Common myeloid progenitor, CD34-positive (primary cell): ENCODE measurements around the gene DDR1.
"Not testable (repeated sequence)": the region's sequence is repeated elsewhere in the genome, so short reads cannot be mapped to it uniquely, and the experiment has no call there.

ENCODE experiments used
- CTCF ChIA-PET: fragments of 350-600 bp; sonication (Branson Sonifier 250); formaldehyde crosslinking; loops from one replicate; lab custom pipeline; 2021; ENCODE audit warnings: antibody characterized with exemption; lab: Charles Lee
- POLR2A ChIA-PET: fragments of 350-600 bp; sonication (Branson Sonifier 250); formaldehyde crosslinking; loops from one replicate; lab custom pipeline; 2021; ENCODE audit warnings: antibody characterized with exemption; lab: Charles Lee
- DNase-seq, 3 donors: peaks; one replicate each; pipeline versions ENCODE4 v3.0.0 to v3.0.0-alpha.2; 2013
- H3K27ac ChIP-seq, 2 experiments: 1 replicate in 1 of 2; 2 replicates in 1 of 2; pipeline ENCODE4 v1.7.0; 2013; ENCODE audit warnings: inconsistent platforms in 2 of 2, low read length in 2 of 2, mild to moderate bottlenecking in 2 of 2, low read depth in 1 of 2, moderate library complexity in 1 of 2; ENCODE audit not compliant: severe bottlenecking in 2 of 2, insufficient read depth in 1 of 2, poor library complexity in 1 of 2
- H3K27me3 ChIP-seq, 5 experiments: replicated peaks in 2 of 5; 1 replicate in 3 of 5; 2 replicates in 2 of 5; pipeline versions ENCODE4 v1.6.1 to v1.7.0; 2013; ENCODE audit warnings: low read length in 4 of 5, mild to moderate bottlenecking in 2 of 5, moderate library complexity in 2 of 5, inconsistent platforms in 1 of 5; ENCODE audit not compliant: insufficient read depth in 5 of 5, control insufficient read depth in 4 of 5
- H3K36me3 ChIP-seq, 4 experiments: 1 replicate in 2 of 4; 2 replicates in 2 of 4; pipeline versions ENCODE4 v1.6.1 to v1.7.0; 2013; ENCODE audit warnings: low read length in 3 of 4, control low read depth in 1 of 4, mild to moderate bottlenecking in 1 of 4; ENCODE audit not compliant: control insufficient read depth in 4 of 4, insufficient read depth in 4 of 4
- H3K4me1 ChIP-seq, 4 experiments: 1 replicate in 3 of 4; 2 replicates in 1 of 4; pipeline versions ENCODE4 v1.6.1 to v1.7.1; 2013; ENCODE audit warnings: low read length in 3 of 4, mild to moderate bottlenecking in 3 of 4, control low read depth in 1 of 4, inconsistent platforms in 1 of 4, moderate library complexity in 1 of 4; ENCODE audit not compliant: control insufficient read depth in 4 of 4, insufficient read depth in 4 of 4; ENCODE audit errors: control extremely low read depth in 1 of 4
- H3K4me3 ChIP-seq, 7 experiments: 1 replicate in 4 of 7; 2 replicates in 3 of 7; pipeline versions ENCODE4 v1.5.1 to v1.7.0; 2013; ENCODE audit warnings: mild to moderate bottlenecking in 7 of 7, low read length in 6 of 7, moderate library complexity in 6 of 7, inconsistent platforms in 2 of 7, low read depth in 2 of 7, control low read depth in 1 of 7; ENCODE audit not compliant: insufficient read depth in 4 of 7, control insufficient read depth in 1 of 7; ENCODE audit errors: extremely low read depth in 1 of 7
- H3K9me3 ChIP-seq, 5 experiments: 1 replicate in 4 of 5; 2 replicates in 1 of 5; pipeline versions ENCODE4 v1.6.1 to v1.7.1; 2013; ENCODE audit warnings: low read length in 4 of 5, mild to moderate bottlenecking in 2 of 5, inconsistent platforms in 1 of 5, low read depth in 1 of 5, moderate library complexity in 1 of 5; ENCODE audit not compliant: control insufficient read depth in 4 of 5, insufficient read depth in 2 of 5; ENCODE audit errors: control extremely low read depth in 1 of 5
- WGBS: methylation state at CpG from one replicate; pipeline ENCODE4 v1.1.5; 2013; ENCODE audit not compliant: insufficient coverage; 5-methylcytosine and 5-hydroxymethylcytosine counted together

DDR1 gene

DNA sequence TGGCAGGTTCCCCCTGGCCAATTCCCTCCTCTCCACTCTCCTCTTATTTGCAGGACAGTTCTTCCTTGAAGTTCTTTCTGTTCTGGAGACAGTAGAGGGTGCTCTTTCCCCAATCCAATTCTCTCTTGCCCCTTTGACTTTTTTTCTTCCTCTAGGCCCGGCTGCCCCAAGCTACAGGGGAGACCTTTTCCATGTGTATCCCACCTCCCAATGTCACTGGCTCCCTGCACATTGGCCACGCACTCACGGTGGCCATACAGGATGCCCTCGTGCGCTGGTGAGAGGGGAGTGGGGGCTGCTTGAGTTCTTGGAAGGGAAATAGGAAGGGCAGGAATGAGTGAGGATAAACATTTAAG lies 31.2 kb downstream of the DDR1 start:
- Histone ChIP-seq H3K4me1 (peaks cover 0 to 23% (median 22%) of the 10 kb centered on the region in 4 experiments), H3K27me3 (no peaks in the 10 kb centered on the region), H3K36me3 (peaks cover 3 to 59% (median 40%) of the 10 kb centered on the region in 4 experiments), H3K4me3 (peak overlapping the region in 2 of 7 experiments; percentile 84 to 88), H3K27ac (peak overlapping the region in 1 of 2 experiments; percentile 67), H3K9me3 (no peaks in the 10 kb centered on the region)
- DNase-seq = peak; percentile 68 to 77 (median 69)
- WGBS = 7% methylated on average over 4 of the region's 5 CpGs
- POLR2A ChIA-PET = interaction anchor here (0.6 kb wide), 2 partner anchors 24 to 43 kb away, joined by 3 read pairs; no protein-coding TSS in a partner anchor
- CTCF ChIA-PET = interaction anchor here (0.7 to 11.1 kb wide), 36 partner anchors 9 to 279 kb away, joined by 3 to 119 read pairs (median 5); partner anchors contain the start of genes DDR1, MUCL3 and PSORS1C1

DNA sequence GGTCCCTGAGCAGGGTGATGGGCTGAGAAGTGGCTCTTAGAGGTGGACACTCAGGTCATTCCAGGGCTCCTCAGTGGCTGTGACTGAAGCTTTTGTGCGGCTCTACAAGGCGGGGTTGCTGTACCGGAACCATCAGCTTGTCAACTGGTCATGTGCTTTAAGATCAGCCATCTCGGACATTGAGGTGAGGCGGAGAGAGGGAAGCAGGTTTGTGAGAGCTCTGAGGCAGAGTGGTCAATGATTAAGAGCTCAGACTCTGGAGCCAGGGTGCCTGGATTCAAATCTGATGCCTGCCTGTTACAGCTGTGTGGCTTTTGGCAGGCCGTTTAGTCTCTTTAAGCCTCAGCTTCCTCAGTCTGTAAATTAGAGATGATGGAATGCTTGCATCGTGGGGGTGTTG lies 32.7 kb downstream of the DDR1 start:
- Histone ChIP-seq H3K36me3 (peaks cover 0 to 58% (median 43%) of the 10 kb centered on the region in 4 experiments), H3K4me3 (no peak overlapping the region), H3K4me1 (peaks cover 0 to 23% (median 22%) of the 10 kb centered on the region in 4 experiments), H3K27me3 (no peaks in the 10 kb centered on the region), H3K27ac (peak overlapping the region in 1 of 2 experiments; percentile 14), H3K9me3 (no peaks in the 10 kb centered on the region)
- 93% methylated on average over 5 of the region's 7 CpGs for WGBS
- CTCF ChIA-PET = interaction anchor here (0.8 to 11.1 kb wide), 14 partner anchors 8 to 209 kb away, joined by 3 to 119 read pairs (median 5); partner anchors contain the start of genes MUCL3 and PSORS1C1
- POLR2A ChIA-PET = interaction anchor here (0.6 kb wide), 1 partner anchor 213 kb away, joined by 3 read pairs; no protein-coding TSS in a partner anchor
- DNase-seq = no peak

DNA sequence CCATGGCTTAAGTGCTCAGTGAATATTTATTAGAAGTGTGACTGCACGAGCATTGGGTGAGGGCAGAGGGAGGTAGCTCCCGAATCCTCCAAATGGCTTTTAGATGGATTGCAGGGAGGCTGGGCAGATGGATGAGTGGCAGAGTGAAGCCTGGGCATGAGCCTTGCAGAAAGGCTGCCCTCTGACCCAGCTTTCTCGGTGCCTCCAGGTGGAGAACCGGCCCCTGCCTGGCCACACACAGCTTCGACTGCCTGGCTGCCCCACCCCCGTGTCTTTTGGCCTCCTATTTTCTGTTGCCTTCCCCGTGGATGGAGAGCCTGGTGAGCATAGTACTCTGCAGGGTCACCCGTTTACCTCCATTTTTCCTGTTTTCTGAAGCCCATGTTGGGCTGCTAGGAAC lies 33.2 kb downstream of the DDR1 start:
- POLR2A ChIA-PET = interaction anchor here (0.6 kb wide), 1 partner anchor 212 kb away, joined by 3 read pairs; no protein-coding TSS in a partner anchor
- CTCF ChIA-PET = interaction anchor here (0.8 to 11.1 kb wide), 9 partner anchors 35 to 209 kb away, joined by 3 to 119 read pairs (median 4); no protein-coding TSS in a partner anchor

DNA sequence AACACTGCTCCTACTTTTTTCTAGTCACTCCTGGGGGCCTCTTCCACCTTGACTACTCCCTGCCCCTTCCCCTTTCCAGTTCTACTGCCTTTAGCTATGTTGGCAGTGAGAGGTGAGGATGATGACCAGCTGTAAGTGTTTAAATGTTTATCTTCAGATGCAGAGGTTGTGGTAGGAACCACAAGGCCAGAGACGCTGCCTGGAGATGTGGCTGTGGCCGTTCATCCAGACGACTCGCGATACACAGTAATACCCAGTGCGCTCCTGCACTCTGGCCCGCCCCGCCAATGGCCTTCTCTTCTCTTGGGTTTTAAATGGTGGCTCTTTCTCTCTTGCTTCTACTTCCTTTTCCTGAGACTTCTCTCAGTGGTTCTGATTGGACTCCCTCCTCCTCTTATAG lies 34.4 kb downstream of the DDR1 start:
- ChIA-PET CTCF (interaction anchor here (0.5 to 11.1 kb wide), 8 partner anchors 11 to 286 kb away, joined by 3 to 119 read pairs (median 8); no protein-coding TSS in a partner anchor), POLR2A (no interaction called here)
- Histone ChIP-seq H3K4me1 (peaks cover 0 to 20% (median 19%) of the 10 kb centered on the region in 4 experiments), H3K9me3 (no peaks in the 10 kb centered on the region), H3K36me3 (peaks cover 0 to 60% (median 46%) of the 10 kb centered on the region in 4 experiments), H3K27ac (no peak overlapping the region), H3K4me3 (no peak overlapping the region), H3K27me3 (no peaks in the 10 kb centered on the region)
- DNase-seq = peak; percentile 44 to 88 (median 78)
- WGBS = 81% methylated on average over 8 of the region's 8 CpGs

More for the DNA sequence above, 33.2 kb downstream of the DDR1 start:
- 95% methylated on average over 8 of the region's 8 CpGs for WGBS
- no peak for DNase-seq
- Histone ChIP-seq H3K4me1 (peaks cover 0 to 23% (median 22%) of the 10 kb centered on the region in 4 experiments), H3K4me3 (no peak overlapping the region), H3K9me3 (no peaks in the 10 kb centered on the region), H3K27me3 (no peaks in the 10 kb centered on the region), H3K36me3 (peaks cover 0 to 59% (median 43%) of the 10 kb centered on the region in 4 experiments), H3K27ac (no peak overlapping the region)

DNA sequence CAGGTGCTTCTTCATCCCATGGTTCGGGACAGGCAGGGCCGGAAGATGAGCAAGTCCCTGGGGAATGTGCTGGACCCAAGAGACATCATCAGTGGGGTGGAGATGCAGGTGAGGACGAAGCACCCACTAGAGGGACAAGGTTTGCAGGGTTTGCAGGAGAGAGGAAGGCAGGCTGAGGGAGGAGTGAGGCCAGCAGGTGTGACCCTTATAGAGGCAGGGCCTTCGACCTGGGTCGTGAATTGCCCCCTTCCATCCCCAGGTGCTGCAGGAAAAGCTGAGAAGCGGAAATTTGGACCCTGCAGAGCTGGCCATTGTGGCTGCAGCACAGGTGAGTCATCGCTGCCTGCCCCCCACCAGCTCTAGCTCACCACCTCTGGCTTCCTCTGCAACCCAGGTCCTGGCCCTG lies 38.1 kb downstream of the DDR1 start:
- no peak overlapping the region for H3K27ac ChIP-seq
- DNase-seq = no peak
- no peak overlapping the region for H3K4me3 ChIP-seq
- no peaks in the 10 kb centered on the region for H3K27me3 ChIP-seq
- H3K9me3 ChIP-seq = no peaks in the 10 kb centered on the region
- peaks cover 3 to 81% (median 55%) of the 10 kb centered on the region in 4 experiments for H3K36me3 ChIP-seq
- CTCF ChIA-PET = interaction anchor here (1.6 kb wide), 1 partner anchor 9 kb away, joined by 3 read pairs; the partner anchor contains the start of gene VARS2
- WGBS = 100% methylated on average over 5 of the region's 7 CpGs
- no peaks in the 10 kb centered on the region for H3K4me1 ChIP-seq
- POLR2A ChIA-PET = no interaction called here

DNA sequence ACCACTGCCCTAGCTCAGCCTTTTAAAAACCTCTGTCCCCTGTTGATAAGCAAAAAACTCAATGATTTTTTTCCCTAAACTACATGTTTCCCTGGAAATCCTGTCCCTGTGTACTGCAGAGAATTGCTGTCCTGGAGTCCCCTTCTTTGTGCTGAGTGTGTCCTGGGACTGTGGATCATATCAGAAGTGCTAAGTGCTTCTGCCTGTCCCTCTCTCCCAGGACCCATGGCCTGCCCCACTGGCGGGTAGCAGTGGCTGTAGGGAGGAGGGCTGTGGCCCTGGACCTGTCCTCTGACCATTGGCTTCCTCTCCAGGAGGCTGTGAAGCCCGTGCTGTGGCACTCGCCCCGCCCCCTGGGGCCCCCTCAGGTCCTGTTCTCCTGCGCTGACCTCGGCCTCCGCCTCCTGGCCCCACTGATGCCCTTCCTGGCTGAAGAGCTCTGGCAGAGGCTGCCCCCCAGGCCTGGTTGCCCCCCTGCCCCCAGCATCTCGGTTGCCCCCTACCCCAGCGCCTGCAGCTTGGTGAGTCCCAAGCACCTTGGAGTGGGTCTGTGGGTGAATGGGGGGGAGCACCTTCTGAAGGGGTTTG lies 39.8 kb downstream of the DDR1 start:
- H3K36me3 ChIP-seq = peaks cover 3 to 79% (median 51%) of the 10 kb centered on the region in 4 experiments
- H3K9me3 ChIP-seq = peaks cover 0 to 13% (median 6%) of the 10 kb centered on the region in 5 experiments
- POLR2A ChIA-PET, DNase-seq, H3K27me3 ChIP-seq, H3K4me1 ChIP-seq, CTCF ChIA-PET, H3K27ac ChIP-seq, H3K4me3 ChIP-seq: not testable (repeated sequence)
- WGBS = 94% methylated on average over 7 of the region's 9 CpGs

DNA sequence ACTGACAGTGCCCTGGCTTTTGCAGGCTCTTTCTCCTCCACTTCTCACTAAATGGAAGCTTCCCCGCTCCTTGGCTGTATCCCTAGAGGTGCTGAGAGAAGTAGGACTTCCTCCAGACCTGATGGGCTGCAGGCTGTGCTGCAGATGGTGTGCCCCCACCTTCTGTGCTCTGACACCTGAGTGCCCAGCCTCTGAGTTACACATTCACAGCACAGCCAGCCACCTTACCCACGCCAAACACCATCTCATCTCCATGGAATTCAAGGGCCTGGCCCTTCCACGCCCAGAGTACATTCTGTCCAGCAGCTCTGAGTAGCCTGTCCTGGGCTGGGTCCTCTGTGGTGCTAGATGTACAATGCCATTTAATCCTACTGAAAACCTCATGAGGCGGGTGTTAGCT lies 42.3 kb downstream of the DDR1 start:
- WGBS = 100% methylated on average over 3 of the region's 4 CpGs
- Histone ChIP-seq H3K4me3 (no peak overlapping the region), H3K27me3 (no peaks in the 10 kb centered on the region), H3K9me3 (peaks cover 0 to 14% (median 6%) of the 10 kb centered on the region in 5 experiments), H3K27ac (no peak overlapping the region), H3K36me3 (peaks cover 3 to 55% (median 33%) of the 10 kb centered on the region in 4 experiments), H3K4me1 (no peaks in the 10 kb centered on the region)
- POLR2A ChIA-PET = no interaction called here
- DNase-seq = no peak
- CTCF ChIA-PET = interaction anchor here (1.1 to 2.0 kb wide), 2 partner anchors 12 to 14 kb away, joined by 3 to 4 read pairs; no protein-coding TSS in a partner anchor
